ENCODE results near the gene LRCH4. TPM values are rescaled to one million over a fixed set of nuclear protein-coding genes. Genes with fewer than 3 reads are reported as not detected.

Gene LRCH4
- total and polyA plus RNA-seq, 9 of the 15 experiments (the other 6 are each of a cell fraction or from before 2014, with no cell fraction given) = 0.06 to 63.3 (median 15.0) TPM

DNA sequence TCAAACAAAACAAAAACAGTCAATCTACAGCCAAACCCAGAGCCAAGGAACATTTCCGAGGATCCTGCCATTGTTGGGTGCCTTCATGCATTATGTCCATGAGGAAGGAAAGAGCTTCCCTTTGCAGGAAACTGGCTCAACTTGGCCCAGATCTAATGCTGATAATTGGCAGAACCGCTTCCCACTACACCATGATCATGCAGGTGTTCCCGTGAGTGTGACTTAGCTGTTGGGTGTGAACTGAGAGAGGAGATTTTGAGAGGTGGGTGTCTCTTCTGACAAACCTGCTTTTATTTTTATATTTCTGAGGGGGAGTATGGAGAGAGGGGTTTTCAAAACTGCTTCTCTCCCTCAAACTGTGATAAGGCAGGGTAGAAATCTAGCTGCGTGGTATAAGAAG, 26.8 kb downstream of the LRCH4 start (continued):
- TF ChIP-seq, protein P1, sequence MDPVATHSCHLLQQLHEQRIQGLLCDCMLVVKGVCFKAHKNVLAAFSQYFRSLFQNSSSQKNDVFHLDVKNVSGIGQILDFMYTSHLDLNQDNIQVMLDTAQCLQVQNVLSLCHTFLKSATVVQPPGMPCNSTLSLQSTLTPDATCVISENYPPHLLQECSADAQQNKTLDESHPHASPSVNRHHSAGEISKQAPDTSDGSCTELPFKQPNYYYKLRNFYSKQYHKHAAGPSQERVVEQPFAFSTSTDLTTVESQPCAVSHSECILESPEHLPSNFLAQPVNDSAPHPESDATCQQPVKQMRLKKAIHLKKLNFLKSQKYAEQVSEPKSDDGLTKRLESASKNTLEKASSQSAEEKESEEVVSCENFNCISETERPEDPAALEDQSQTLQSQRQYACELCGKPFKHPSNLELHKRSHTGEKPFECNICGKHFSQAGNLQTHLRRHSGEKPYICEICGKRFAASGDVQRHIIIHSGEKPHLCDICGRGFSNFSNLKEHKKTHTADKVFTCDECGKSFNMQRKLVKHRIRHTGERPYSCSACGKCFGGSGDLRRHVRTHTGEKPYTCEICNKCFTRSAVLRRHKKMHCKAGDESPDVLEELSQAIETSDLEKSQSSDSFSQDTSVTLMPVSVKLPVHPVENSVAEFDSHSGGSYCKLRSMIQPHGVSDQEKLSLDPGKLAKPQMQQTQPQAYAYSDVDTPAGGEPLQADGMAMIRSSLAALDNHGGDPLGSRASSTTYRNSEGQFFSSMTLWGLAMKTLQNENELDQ (CRISPR knock-in tag; IDR thresholded peaks at IDR 0.05; ENCODE audit: borderline replicate concordance) = no peak
- TF ChIP-seq ZNF282 (CRISPR knock-in tag; IDR thresholded peaks at IDR 0.05) = no peak
- TF ChIP-seq, protein P2, sequence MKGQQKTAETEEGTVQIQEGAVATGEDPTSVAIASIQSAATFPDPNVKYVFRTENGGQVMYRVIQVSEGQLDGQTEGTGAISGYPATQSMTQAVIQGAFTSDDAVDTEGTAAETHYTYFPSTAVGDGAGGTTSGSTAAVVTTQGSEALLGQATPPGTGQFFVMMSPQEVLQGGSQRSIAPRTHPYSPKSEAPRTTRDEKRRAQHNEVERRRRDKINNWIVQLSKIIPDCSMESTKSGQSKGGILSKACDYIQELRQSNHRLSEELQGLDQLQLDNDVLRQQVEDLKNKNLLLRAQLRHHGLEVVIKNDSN (CRISPR knock-in tag; IDR thresholded peaks at IDR 0.05) = no peak
- TF ChIP-seq, protein P3, sequence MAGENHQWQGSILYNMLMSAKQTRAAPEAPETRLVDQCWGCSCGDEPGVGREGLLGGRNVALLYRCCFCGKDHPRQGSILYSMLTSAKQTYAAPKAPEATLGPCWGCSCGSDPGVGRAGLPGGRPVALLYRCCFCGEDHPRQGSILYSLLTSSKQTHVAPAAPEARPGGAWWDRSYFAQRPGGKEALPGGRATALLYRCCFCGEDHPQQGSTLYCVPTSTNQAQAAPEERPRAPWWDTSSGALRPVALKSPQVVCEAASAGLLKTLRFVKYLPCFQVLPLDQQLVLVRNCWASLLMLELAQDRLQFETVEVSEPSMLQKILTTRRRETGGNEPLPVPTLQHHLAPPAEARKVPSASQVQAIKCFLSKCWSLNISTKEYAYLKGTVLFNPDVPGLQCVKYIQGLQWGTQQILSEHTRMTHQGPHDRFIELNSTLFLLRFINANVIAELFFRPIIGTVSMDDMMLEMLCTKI (IDR thresholded peaks at IDR 0.05; ENCODE audit: partially characterized antibody) = no peak

DNA sequence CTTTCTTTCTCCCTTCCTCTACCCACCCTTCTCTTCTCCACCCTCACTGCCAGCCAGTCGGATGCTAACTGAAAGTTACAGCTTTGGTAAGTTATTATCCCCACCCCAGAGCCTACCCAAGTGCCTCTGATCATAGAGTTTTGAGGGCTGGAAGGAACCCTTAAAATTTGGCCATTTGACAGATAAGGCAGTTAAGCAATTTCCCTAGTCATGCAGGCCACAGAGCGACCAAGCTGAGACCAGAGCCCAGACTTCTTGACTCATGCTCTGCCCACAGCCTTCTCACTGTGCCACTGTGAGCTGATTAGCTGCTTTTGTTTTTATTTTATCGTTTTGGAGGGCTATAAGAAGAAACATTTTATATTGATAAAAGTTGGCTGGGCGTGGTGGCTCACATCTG, 29.4 kb downstream of the LRCH4 start:
- H3K4me3 ChIP-seq = no peak overlapping the region
- WGBS (ENCODE audit: insufficient coverage, low coverage, missing lambda C conversion rate) = 36% methylated on average over 4 of the region's 4 CpGs
- H3K79me2 ChIP-seq (ENCODE audit: control insufficient read depth, insufficient read depth, low read length) = no peaks in the 10 kb centered on the region
- H3K27ac ChIP-seq (ENCODE audit: extremely low read depth, low read depth, low read length) = 0 out of 3 replicates have a peak overlapping the region, but pooled peaks have one; percentile 21
- POLR2A ChIA-PET = interaction anchor here (0.9 kb wide), 2 partner anchors 13 to 29 kb away, joined by 3 read pairs; partner anchors contain the start of genes FBXO24 and LRCH4
- peaks cover 7 to 9% of the 10 kb centered on the region in 2 experiments; a peak in 3 of 5 replicates for H3K4me1 ChIP-seq (replicated peaks in 1 of 2; ENCODE audit: control insufficient read depth in 2 of 2, insufficient read depth in 2 of 2, low read length in 2 of 2)
- no peaks in the 10 kb centered on the region for H3K27me3 ChIP-seq (ENCODE audit: control insufficient read depth in 2 of 2, insufficient read depth in 2 of 2, low read length in 2 of 2)
- CTCF ChIA-PET (ENCODE audit: low intra/inter-chr PET ratio) = no interaction called here
- peaks cover 58% of the 10 kb centered on the region; the same call in 2 of the 3 replicates for H3K36me3 ChIP-seq (ENCODE audit: control insufficient read depth, insufficient read depth, low read length)
- FAIRE-seq (no peak), DNase-seq (ENCODE audit: extremely low read depth in 1 of 4, low spot score in 3 of 4) (peak in 1 of 4 experiments; percentile 45), ATAC-seq (peak; percentile 21; the same call in 1 of the 3 replicates)
- no peaks in the 10 kb centered on the region for H3K9me1 ChIP-seq (ENCODE audit: control insufficient read depth, insufficient read depth, low read length)
- peak overlapping the region in 1 of 2 experiments; percentile 31; a peak in 1 of 4 replicates for H3K9ac ChIP-seq (ENCODE audit: insufficient read depth in 1 of 2, low read depth in 2 of 2, low read length in 2 of 2)
- intact Hi-C loops (cut with micrococcal nuclease) (no loop called here), in situ Hi-C loops (cut with MboI) (loop anchor here (25.0 kb wide), 1 partner anchor 94 kb away; the partner anchor contains the start of gene SPACDR)
- H3K4me2 ChIP-seq (ENCODE audit: insufficient read depth, low read length) = no peak overlapping the region
- BruUV-seq (replicated peaks) = no TSS peak
- H3K9me3 ChIP-seq (replicated peaks; ENCODE audit: control insufficient read depth, insufficient read depth, low read depth, low read length) = no peaks in the 10 kb centered on the region
- no peaks in the 10 kb centered on the region for H4K20me1 ChIP-seq (replicated peaks; ENCODE audit: control insufficient read depth, insufficient read depth, low read length)
- H2AFZ ChIP-seq (ENCODE audit: low read depth, low read length) = no peak overlapping the region
- TF ChIP-seq MAFK (IDR thresholded peaks at IDR 0.05; ENCODE audit: low read length) (peak; percentile 47; the same call in 1 of the 2 replicates), DPF2 (IDR thresholded peaks at IDR 0.05) (peak; percentile 40; the same call in 1 of the 2 replicates), KDM1A (IDR thresholded peaks at IDR 0.05) (no peak), NFIC (IDR thresholded peaks at IDR 0.05) (0 out of 2 replicates have a peak, but pooled peaks have one; percentile 16), ZKSCAN8 (CRISPR knock-in tag; IDR thresholded peaks at IDR 0.05) (no peak), ZNF764 (CRISPR knock-in tag; IDR thresholded peaks at IDR 0.05; ENCODE audit: low read depth) (no peak), C11orf30 (IDR thresholded peaks at IDR 0.05; ENCODE audit: low read depth) (peak; percentile 53; the same call in 1 of the 2 replicates)
- TF ChIP-seq, protein P4, sequence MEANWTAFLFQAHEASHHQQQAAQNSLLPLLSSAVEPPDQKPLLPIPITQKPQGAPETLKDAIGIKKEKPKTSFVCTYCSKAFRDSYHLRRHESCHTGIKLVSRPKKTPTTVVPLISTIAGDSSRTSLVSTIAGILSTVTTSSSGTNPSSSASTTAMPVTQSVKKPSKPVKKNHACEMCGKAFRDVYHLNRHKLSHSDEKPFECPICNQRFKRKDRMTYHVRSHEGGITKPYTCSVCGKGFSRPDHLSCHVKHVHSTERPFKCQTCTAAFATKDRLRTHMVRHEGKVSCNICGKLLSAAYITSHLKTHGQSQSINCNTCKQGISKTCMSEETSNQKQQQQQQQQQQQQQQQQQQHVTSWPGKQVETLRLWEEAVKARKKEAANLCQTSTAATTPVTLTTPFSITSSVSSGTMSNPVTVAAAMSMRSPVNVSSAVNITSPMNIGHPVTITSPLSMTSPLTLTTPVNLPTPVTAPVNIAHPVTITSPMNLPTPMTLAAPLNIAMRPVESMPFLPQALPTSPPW (CRISPR knock-in tag; IDR thresholded peaks at IDR 0.05) = peak; percentile 24; the same call in 1 of the 2 replicates
- TF ChIP-seq, protein P5, sequence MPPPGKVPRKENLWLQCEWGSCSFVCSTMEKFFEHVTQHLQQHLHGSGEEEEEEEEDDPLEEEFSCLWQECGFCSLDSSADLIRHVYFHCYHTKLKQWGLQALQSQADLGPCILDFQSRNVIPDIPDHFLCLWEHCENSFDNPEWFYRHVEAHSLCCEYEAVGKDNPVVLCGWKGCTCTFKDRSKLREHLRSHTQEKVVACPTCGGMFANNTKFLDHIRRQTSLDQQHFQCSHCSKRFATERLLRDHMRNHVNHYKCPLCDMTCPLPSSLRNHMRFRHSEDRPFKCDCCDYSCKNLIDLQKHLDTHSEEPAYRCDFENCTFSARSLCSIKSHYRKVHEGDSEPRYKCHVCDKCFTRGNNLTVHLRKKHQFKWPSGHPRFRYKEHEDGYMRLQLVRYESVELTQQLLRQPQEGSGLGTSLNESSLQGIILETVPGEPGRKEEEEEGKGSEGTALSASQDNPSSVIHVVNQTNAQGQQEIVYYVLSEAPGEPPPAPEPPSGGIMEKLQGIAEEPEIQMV (tag; conservative IDR thresholded peaks at IDR 0.05; ENCODE audit: low read depth) = no peak

Measured in K562 (cell line).